Stomach smooth muscle (tissue), 2 donors: ENCODE measurements around the gene MTA3.

Source experiments
- H3K27ac ChIP-seq: one replicate; pipeline ENCODE4 v1.7.0; 2013; ENCODE audit warnings: mild to moderate bottlenecking, low read length, inconsistent platforms
- H3K27me3 ChIP-seq, 2 donors: one replicate each; pipeline ENCODE4 v1.7.0; 2013; ENCODE audit warnings: low read length in 2 of 2; ENCODE audit not compliant: insufficient read depth in 2 of 2, control insufficient read depth in 1 of 2
- H3K36me3 ChIP-seq, 2 donors: one replicate each; pipeline ENCODE4 v1.7.0; 2013; ENCODE audit warnings: low read length in 2 of 2; ENCODE audit not compliant: control insufficient read depth in 2 of 2, insufficient read depth in 2 of 2
- H3K4me1 ChIP-seq: one replicate; pipeline ENCODE4 v1.7.0; 2013; ENCODE audit warnings: low read length; ENCODE audit not compliant: control insufficient read depth, insufficient read depth
- H3K4me3 ChIP-seq, 2 donors: one replicate each; pipeline ENCODE4 v1.7.0; 2013; ENCODE audit warnings: low read length in 2 of 2
- H3K9ac ChIP-seq, 2 donors: one replicate each; pipeline ENCODE4 v1.7.0; 2013; ENCODE audit warnings: low read length in 2 of 2, mild to moderate bottlenecking in 1 of 2
- H3K9me3 ChIP-seq, 2 donors: one replicate each; pipeline ENCODE4 v1.7.0; 2013; ENCODE audit warnings: low read length in 2 of 2; ENCODE audit not compliant: control insufficient read depth in 2 of 2
- donor health status: healthy.
- donor health status: Pancreatic carcinoma.

Gene MTA3

GRCh38 chr2:42804338-42804737 is 235.9 kb downstream of the MTA3 start:
- Histone ChIP-seq H3K4me1 (peaks cover 14% of the 10 kb centered on the region), H3K9ac (no peak overlapping the region), H3K27ac (no peak overlapping the region), H3K27me3 (no peaks in the 10 kb centered on the region), H3K36me3 (no peaks in the 10 kb centered on the region), H3K9me3 (no peaks in the 10 kb centered on the region), H3K4me3 (no peak overlapping the region)

DNA sequence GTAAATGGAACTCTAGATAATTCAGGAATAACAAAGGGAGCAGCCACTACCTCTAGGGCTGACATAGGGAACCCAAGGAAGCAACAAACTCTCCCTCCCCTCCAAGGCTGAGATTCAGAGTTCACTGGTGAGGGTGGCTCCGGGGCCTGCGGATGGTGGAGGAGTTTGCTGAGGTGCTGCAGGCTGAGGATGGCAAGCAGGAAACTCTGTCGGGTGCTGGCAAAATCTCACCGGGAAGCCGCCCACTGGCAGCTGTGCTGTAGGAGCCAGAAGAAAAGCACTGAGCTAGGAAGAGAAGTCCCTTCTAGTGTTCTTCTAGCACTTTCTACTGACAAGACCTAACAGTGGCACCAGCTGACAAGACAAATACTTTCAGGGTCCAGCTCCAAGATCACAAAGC is 236.5 kb downstream of the MTA3 start:
- Histone ChIP-seq H3K4me1 (peaks cover 14% of the 10 kb centered on the region), H3K27me3 (no peaks in the 10 kb centered on the region), H3K27ac (no peak overlapping the region), H3K9ac (no peak overlapping the region), H3K9me3 (no peaks in the 10 kb centered on the region), H3K4me3 (no peak overlapping the region), H3K36me3 (no peaks in the 10 kb centered on the region)
